NK-92 (cell line): ENCODE results near the gene TM9SF3.

Experiments used
- DNase-seq: peaks from one replicate; lab custom pipeline; 2025; ENCODE audit not compliant: unreplicated experiment; lab: John Stamatoyannopoulos, UW

TM9SF3 gene

DNA sequence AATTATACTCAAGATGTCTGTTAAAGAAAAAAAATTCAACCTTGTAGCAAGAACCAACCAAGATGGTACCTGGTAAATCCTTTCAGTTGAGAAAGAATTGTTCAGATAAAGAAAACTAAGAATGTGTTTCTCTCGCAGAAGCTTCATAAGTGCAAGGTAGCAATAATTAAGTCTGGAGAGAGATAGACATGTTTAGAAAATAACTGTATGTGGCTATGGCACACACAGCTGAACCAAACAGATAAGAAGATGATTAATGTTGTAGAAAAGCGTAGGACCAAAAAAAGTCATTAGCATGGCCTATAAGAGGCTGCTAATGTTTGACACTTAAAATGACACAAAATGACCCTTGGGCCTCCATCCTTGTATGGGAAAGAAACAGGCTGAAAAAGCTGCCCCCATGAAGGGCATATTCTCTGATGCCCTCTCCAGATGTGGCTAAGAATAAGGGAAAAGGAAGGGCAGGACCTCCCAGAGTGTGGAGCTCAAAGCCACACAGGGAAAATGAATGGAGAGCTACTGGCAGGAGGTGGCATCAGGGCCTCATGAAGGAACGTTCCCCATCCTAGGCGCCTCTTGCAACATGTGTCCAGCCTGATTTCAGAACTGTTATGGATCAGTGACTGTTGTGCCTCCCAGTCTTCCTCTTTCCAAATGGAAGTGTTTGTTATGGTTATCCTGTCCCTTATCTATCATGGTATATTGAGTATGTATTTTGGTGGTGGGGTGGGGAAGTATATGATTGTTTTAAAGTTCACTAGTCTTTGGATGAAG, 103.8 kb downstream of the TM9SF3 start:
- DNase-seq, result no peak

DNA sequence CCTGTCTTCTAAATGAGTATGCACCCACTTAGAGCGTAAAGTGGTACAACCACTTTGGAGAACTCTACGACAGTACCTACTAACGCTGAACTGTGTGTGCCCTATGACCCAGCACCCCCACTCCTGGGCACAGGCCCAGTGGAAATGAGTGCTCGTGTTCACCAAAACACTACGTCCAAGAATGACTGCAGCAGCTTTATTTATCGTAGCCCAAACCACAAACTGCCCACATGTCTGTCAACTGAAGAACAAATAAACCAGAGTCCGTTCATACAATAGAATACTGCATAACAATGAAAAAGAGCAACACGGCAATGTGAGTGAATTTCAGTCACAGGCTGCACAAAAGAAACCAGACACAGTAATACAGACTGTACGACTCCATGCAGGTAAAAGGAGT, 108.5 kb downstream of the TM9SF3 start:
- DNase-seq, result no peak

DNA sequence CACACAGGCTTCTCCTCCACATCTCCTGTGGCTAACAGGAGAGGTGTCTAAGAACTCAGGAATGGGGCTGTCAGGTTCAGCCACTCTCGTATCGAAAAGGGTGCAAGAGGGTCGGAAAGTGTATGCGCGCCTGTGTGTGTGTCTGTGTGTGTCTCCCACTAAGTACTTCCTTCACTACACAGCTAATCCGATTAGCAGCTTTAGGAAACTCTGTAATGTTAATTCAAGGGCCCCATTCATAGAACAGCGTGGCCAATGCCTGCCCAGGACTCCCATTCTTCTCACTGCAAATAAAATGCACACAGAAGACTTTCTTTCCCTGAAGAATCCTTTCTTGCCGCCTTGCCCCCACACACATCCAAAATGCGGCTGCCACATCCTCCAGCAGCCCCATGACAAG, 112.9 kb downstream of the TM9SF3 start:
- DNase-seq, result no peak

GRCh38 chr10:96470116-96470743, 116.6 kb downstream of the TM9SF3 start:
- no peak for DNase-seq

- no peak for DNase-seq
Measured at GRCh38 chr10:96468845-96469244, 118.0 kb downstream of the TM9SF3 start.
